HepG2 (cell line): ENCODE data around the gene CES1. TPM values are rescaled to one million over a fixed set of nuclear protein-coding genes. Genes with fewer than 3 reads are reported as not detected.
A peak's percentile ranks its signal among the peaks of the same experiment; 100 is the strongest.
"Not testable (repeated sequence)": the region's sequence is repeated elsewhere in the genome, so short reads cannot be mapped to it uniquely, and the experiment has no call there.

ENCODE experiments used
- ATAC-seq: fragments of 200-7000 bp; cut with Tn5 transposase; 3 replicates; pipeline ENCODE4 v1.9.1; 2020; ENCODE audit warnings: mild to moderate bottlenecking, moderate library complexity
- BruUV-seq: library from RNA; stranded (reverse); fragments of 400-500 nt; replicated peaks from 2 replicates; lab custom pipeline; 2021; lab: Mats Ljungman, UMichigan
- CTCF ChIA-PET: fragments of 300-600 bp; formaldehyde crosslinking; extraction: SDS; loops from one replicate; lab custom pipeline; 2021; ENCODE audit warnings: low total read pairs, inconsistent platforms, low intra/inter-chr PET ratio; lab: Yijun Ruan, JAX
- POLR2A ChIA-PET: fragments of 350-600 bp; sonication (Branson Sonifier 250); formaldehyde crosslinking; loops from one replicate; lab custom pipeline; 2020; ENCODE audit warnings: antibody characterized with exemption, inconsistent platforms; lab: Yijun Ruan, JAX
- DNase-seq: peaks from one replicate; pipeline ENCODE4 v3.0.0-alpha.2; 2015; ENCODE audit warnings: low spot score
- FAIRE-seq: peaks from 3 replicates; lab custom pipeline; 2011; peaks lifted over from hg19 to GRCh38; lab: Jason Lieb, UNC
- H2AFZ ChIP-seq: one replicate; pipeline ENCODE4 v1.6.1; 2011; ENCODE audit warnings: low read length, inconsistent platforms
- H3K27ac ChIP-seq: fragments of 300-600 bp; 3 replicates; pipeline ENCODE4 v1.8.0; 2011; ENCODE audit warnings: mixed run types, mild to moderate bottlenecking, mixed read lengths, low read length, inconsistent platforms; ENCODE audit not compliant: insufficient read depth; ENCODE audit errors: extremely low read length
- H3K27me3 ChIP-seq, 2 experiments: fragments of 200-600 bp in 1 of 2; 2 replicates in 1 of 2; 3 replicates in 1 of 2; pipeline versions ENCODE4 v1.6.0 to v1.8.0; 2011; ENCODE audit warnings: low read length in 2 of 2, mild to moderate bottlenecking in 2 of 2, moderate library complexity in 2 of 2, inconsistent platforms in 1 of 2; ENCODE audit not compliant: insufficient read depth in 2 of 2, control insufficient read depth in 1 of 2
- H3K36me3 ChIP-seq, 2 experiments: fragments of 200-600 bp in 1 of 2; replicated peaks in 1 of 2; 2 replicates in 1 of 2; 3 replicates in 1 of 2; pipeline versions ENCODE4 v1.5.1 to v1.8.0; 2011; ENCODE audit warnings: low read length in 2 of 2, inconsistent platforms in 1 of 2; ENCODE audit not compliant: insufficient read depth in 2 of 2, control insufficient read depth in 1 of 2
- H3K4me1 ChIP-seq: 2 replicates; pipeline ENCODE4 v1.5.1; 2012; ENCODE audit warnings: low read length, inconsistent platforms; ENCODE audit not compliant: insufficient read depth
- H3K4me2 ChIP-seq: 2 replicates; pipeline ENCODE4 v1.6.0; 2011; ENCODE audit warnings: low read depth, low read length, inconsistent platforms
- H3K4me3 ChIP-seq, 3 experiments: fragments of 200-600 bp in 1 of 3; sonication (generic), shearing (Covaris generic) in 1 of 3; replicated peaks in 1 of 3; 2 replicates each; pipeline ENCODE4 v1.5.1; 2011 to 2016; ENCODE audit warnings: low read length in 3 of 3, inconsistent platforms in 2 of 3, low read depth in 2 of 3, mild to moderate bottlenecking in 2 of 3, control low read depth in 1 of 3, mixed read lengths in 1 of 3; ENCODE audit not compliant: insufficient read depth in 1 of 3
- H3K79me2 ChIP-seq: one replicate; pipeline ENCODE4 v1.6.1; 2011; ENCODE audit warnings: low read length, inconsistent platforms; ENCODE audit not compliant: insufficient read depth
- H3K9ac ChIP-seq: 2 replicates; pipeline ENCODE4 v1.6.0; 2011; ENCODE audit warnings: mild to moderate bottlenecking, low read depth, low read length, inconsistent platforms; ENCODE audit not compliant: insufficient read depth
- H3K9me3 ChIP-seq: 2 replicates; pipeline ENCODE4 v1.5.1; 2012; ENCODE audit warnings: mild to moderate bottlenecking, low read length
- H4K20me1 ChIP-seq: 2 replicates; pipeline ENCODE4 v1.6.0; 2011; ENCODE audit warnings: inconsistent platforms, mild to moderate bottlenecking, low read length, moderate library complexity; ENCODE audit not compliant: insufficient read depth
- WGBS: methylation state at CpG from one replicate; pipeline ENCODE4 v1.1.6; 2017; ENCODE audit warnings: low lambda C conversion rate; 5-methylcytosine and 5-hydroxymethylcytosine counted together
- in situ Hi-C: cut with HindIII; loops from 2 replicates; pipeline ENCODE4 v1.10.0; 2017; ENCODE audit warnings: low pct_unique_long_range_greater_than_20kb; ENCODE audit not compliant: extremely low pct_ligation_motif_present
- intact Hi-C: fragments of 100-400 bp; cut with micrococcal nuclease; formaldehyde crosslinking; loops from one replicate; pipeline ENCODE4 v1.10.0; 2022; ENCODE audit not compliant: unreplicated experiment
- polyA plus RNA-seq, 8 experiments: library from polyadenylated mRNA; depleted of rRNA in 3 of 8; stranded (reverse) in 7 of 8; unstranded in 1 of 8; fragments of >200 nt; fragmentation: Illumina TruSeq in 4 of 8; extraction: Trizol in 4 of 8; gene quantifications; 2 replicates each; pipeline versions ENCODE4 v1.2.1 to v1.2.3, GENCODE V29; 2011 to 2016; ENCODE audit warnings: low read depth in 4 of 8, missing spikeins in 1 of 8, mixed read lengths in 1 of 8; ENCODE audit not compliant: insufficient read depth in 1 of 8
- total RNA-seq, 5 experiments: library from RNA; depleted of rRNA; stranded (reverse); fragments of >200 nt; fragmentation: Illumina TruSeq; extraction: Trizol; gene quantifications; 2 replicates each; pipeline ENCODE4 v1.2.3, GENCODE V29; 2016; ENCODE audit warnings: low read depth in 1 of 5

The CES1 gene
- total and polyA plus RNA-seq, 2 of the 13 experiments (the other 11 are each of a cell fraction or from before 2014, with no cell fraction given), result 136 to 198 TPM

DNA sequence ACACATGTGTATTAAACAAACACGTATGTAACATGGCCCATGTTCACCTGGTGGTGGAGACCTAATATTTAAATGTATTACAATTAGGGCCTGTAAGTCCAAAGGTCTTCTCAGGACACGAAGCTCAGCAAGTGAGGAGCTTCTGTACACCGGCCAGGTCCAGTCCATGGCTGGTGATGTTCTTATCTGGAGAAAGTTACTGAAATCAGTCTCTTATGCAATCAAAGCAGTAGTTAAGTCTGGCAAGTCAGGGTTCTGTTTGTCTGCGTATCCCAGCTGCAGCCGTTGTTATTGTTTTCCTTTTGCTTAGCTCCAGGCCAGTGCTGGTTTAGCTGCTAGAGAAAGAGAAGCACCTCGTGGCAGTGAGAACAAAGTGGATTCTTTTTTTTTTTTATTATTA is 41.4 kb downstream of the CES1 start:
- DNase-seq, H3K4me1 ChIP-seq, in situ Hi-C loops, CTCF ChIA-PET, H3K4me2 ChIP-seq, intact Hi-C loops, H3K9ac ChIP-seq, H4K20me1 ChIP-seq, BruUV-seq, H3K27me3 ChIP-seq, POLR2A ChIA-PET, H3K27ac ChIP-seq, H2AFZ ChIP-seq, H3K4me3 ChIP-seq, H3K79me2 ChIP-seq, H3K9me3 ChIP-seq, FAIRE-seq, H3K36me3 ChIP-seq, ATAC-seq: not testable (repeated sequence)
- no CpG with 5 or more reads among the region's 6 CpGs for WGBS

- CTCF ChIA-PET, POLR2A ChIA-PET, H3K9ac ChIP-seq, H3K36me3 ChIP-seq, H3K9me3 ChIP-seq, H3K27ac ChIP-seq, in situ Hi-C loops, H3K27me3 ChIP-seq, intact Hi-C loops, H3K4me1 ChIP-seq, H4K20me1 ChIP-seq, BruUV-seq, H3K4me2 ChIP-seq, H2AFZ ChIP-seq, FAIRE-seq, H3K4me3 ChIP-seq, DNase-seq, H3K79me2 ChIP-seq: not testable (repeated sequence)
- ATAC-seq, result peak; percentile 40; the same call in 2 of the 3 replicates
- WGBS, result 62% methylated on average over 3 of the region's 7 CpGs
Measured at GRCh38 chr16:55790240-55790639, 42.7 kb downstream of the CES1 start.

DNA sequence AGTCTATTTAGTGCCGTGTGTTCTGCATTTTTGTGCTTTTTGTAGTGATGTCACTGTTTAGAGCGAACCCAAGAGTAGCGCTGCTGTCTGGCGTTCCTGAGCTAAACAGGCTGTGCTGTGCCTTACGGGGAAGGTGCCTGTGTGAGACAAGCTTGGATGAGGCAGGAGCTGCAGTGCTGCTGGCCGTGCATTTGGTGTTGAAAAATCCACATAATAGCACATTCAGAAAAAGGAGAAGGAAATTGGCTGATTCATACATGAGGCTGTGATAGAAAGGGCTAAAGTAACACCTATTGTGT is 50.2 kb downstream of the CES1 start:
- H4K20me1 ChIP-seq, H3K4me1 ChIP-seq, H3K27ac ChIP-seq, ATAC-seq, POLR2A ChIA-PET, H3K79me2 ChIP-seq, H3K36me3 ChIP-seq, in situ Hi-C loops, CTCF ChIA-PET, intact Hi-C loops, BruUV-seq, H2AFZ ChIP-seq, DNase-seq, H3K9ac ChIP-seq, H3K4me2 ChIP-seq, H3K4me3 ChIP-seq, H3K9me3 ChIP-seq, FAIRE-seq, H3K27me3 ChIP-seq: not testable (repeated sequence)
- 85% methylated on average over 2 of the region's 6 CpGs for WGBS

DNA sequence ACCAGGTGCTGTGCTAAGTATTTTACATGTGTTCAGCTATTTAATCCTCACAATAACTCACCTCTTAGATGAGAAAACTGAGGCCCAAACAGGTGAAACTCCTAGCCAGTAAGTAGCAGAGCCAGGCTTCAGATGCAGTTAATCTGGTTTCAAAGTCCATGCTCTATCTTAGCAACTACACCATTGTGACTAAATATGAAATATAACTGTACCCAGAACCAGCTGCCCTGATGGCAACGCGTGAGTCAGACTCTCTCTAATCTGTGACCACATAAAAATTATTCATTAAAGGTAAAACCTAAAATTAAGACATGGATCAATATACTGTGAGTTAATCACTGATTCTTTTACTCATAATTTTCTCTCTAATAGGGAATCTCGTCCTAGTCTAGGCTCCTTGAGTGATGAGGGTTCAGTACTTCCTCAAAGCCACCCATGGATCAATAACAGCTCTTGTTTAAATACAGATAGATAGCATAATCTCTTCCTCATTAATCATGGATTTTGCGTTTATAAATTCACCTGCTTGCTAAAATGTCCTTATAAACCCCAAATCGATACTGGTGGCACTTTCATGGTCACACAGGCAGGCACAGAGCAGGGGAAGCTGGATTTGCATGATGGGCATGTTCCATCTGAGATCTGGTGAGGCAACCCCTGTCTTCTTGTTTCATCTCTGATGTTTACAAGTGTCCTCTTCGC is 50.7 kb downstream of the CES1 start:
- POLR2A ChIA-PET, H3K36me3 ChIP-seq, H3K79me2 ChIP-seq, H3K9me3 ChIP-seq, H3K4me3 ChIP-seq, intact Hi-C loops, DNase-seq, H3K4me1 ChIP-seq, in situ Hi-C loops, H3K9ac ChIP-seq, ATAC-seq, H3K4me2 ChIP-seq, H4K20me1 ChIP-seq, CTCF ChIA-PET, H2AFZ ChIP-seq, H3K27ac ChIP-seq, BruUV-seq, H3K27me3 ChIP-seq: not testable (repeated sequence)
- 81% methylated on average over 6 of the region's 6 CpGs for WGBS
- peak; percentile 44 for FAIRE-seq
